Activated CD4-positive, alpha-beta memory T cell treated with anti-CD3 and anti-CD28 coated beads, Interleukin-2, amount 10 ng/mL, durations not matched to agents 7 days and 5 days (primary cell): Measurements from ENCODE around the gene BANP. TPM values are rescaled to one million over a fixed set of nuclear protein-coding genes. Genes with fewer than 3 reads are reported as not detected.
"Not testable (repeated sequence)": the region's sequence is repeated elsewhere in the genome, so short reads cannot be mapped to it uniquely, and the experiment has no call there.

ENCODE experiments used
- CTCF ChIA-PET: fragments of 350-600 bp; sonication (Branson Sonifier 250); formaldehyde crosslinking; loops from one replicate; lab custom pipeline; 2021; ENCODE audit warnings: antibody characterized with exemption, inconsistent platforms; lab: Charles Lee
- POLR2A ChIA-PET: fragments of 350-600 bp; sonication (Branson Sonifier 250); formaldehyde crosslinking; loops from one replicate; lab custom pipeline; 2021; ENCODE audit warnings: antibody characterized with exemption; lab: Charles Lee
- DNase-seq: peaks from one replicate; pipeline ENCODE4 v3.0.0-alpha.2; 2020
- H3K27ac Mint-ChIP-seq: one replicate; pipeline ENCODE4 v1.8.0; 2021; ENCODE audit warnings: mild to moderate bottlenecking, mixed read lengths
- H3K27me3 Mint-ChIP-seq: one replicate; pipeline ENCODE4 v1.8.0; 2021; ENCODE audit warnings: mixed read lengths
- H3K36me3 Mint-ChIP-seq: one replicate; pipeline ENCODE4 v1.8.0; 2021; ENCODE audit warnings: low read depth, mixed read lengths
- H3K4me1 Mint-ChIP-seq: one replicate; pipeline ENCODE4 v1.8.0; 2021; ENCODE audit warnings: mixed read lengths
- H3K4me3 Mint-ChIP-seq: one replicate; pipeline ENCODE4 v1.8.0; 2021; ENCODE audit warnings: mild to moderate bottlenecking, mixed read lengths
- H3K9me3 Mint-ChIP-seq: one replicate; pipeline ENCODE4 v1.8.0; 2021; ENCODE audit warnings: mixed read lengths
- total RNA-seq, 2 experiments: library from RNA; stranded (reverse); gene quantifications; one replicate each; pipeline ENCODE4 v1.2.3, GENCODE V29; 2021

BANP gene
- total RNA-seq, 2 experiments from 2014 or later: 33.6 to 38.9 TPM

DNA sequence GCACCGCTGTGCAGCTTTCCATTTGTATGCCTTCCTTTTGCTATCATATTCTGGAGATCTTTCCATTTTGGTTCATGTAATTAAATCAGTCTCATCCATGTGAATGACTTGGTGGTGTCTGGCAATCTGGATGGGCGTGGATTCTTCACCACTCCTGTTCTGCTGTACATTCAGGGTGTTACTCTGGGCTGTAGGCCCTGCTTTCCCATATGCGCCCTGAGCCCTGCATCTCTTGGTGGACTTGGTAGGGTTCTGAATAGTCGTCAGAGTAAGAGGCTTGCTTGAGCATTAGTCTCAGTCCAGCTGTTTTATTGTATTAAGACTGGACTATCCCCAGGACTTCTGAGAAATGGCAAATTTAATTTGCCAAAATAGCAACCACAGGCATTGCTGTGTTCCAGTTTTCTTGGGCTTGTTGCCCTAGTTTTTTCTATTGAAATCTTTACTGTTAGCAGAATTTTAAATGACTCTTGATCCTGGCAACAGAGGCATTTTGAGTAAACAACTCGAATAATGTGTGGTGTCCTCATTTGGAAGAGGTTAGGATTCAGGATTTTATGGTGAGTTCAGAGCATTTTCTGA lies 14.9 kb downstream of the BANP start:
- ChIA-PET POLR2A (interaction anchor here (0.8 to 1.6 kb wide), 3 partner anchors 10 to 15 kb away, joined by 4 read pairs; partner anchors contain the start of gene BANP), CTCF (no interaction called here)
- peaks cover 7% of the 10 kb centered on the region for H3K36me3 Mint-ChIP-seq
- H3K9me3 Mint-ChIP-seq: peaks cover 4% of the 10 kb centered on the region
- no peak overlapping the region for H3K27ac Mint-ChIP-seq
- DNase-seq: no peak
- H3K4me3 Mint-ChIP-seq: no peak overlapping the region
- peaks cover 47% of the 10 kb centered on the region for H3K4me1 Mint-ChIP-seq
- H3K27me3 Mint-ChIP-seq: no peaks in the 10 kb centered on the region

GRCh38 chr16:87966685-87967185 lies 15.5 kb downstream of the BANP start:
- no peaks in the 10 kb centered on the region for H3K27me3 Mint-ChIP-seq
- ChIA-PET POLR2A (interaction anchor here (0.8 to 1.6 kb wide), 2 partner anchors 11 to 16 kb away, joined by 4 read pairs; partner anchors contain the start of gene BANP), CTCF (interaction anchor here (1.1 kb wide), 1 partner anchor 10 kb away, joined by 4 read pairs; no protein-coding TSS in a partner anchor)
- no peak for DNase-seq
- peaks cover 44% of the 10 kb centered on the region for H3K4me1 Mint-ChIP-seq
- peaks cover 9% of the 10 kb centered on the region for H3K9me3 Mint-ChIP-seq
- H3K27ac Mint-ChIP-seq: no peak overlapping the region
- no peak overlapping the region for H3K4me3 Mint-ChIP-seq
- peaks cover 12% of the 10 kb centered on the region for H3K36me3 Mint-ChIP-seq

- ChIA-PET CTCF (interaction anchor here (0.7 to 1.1 kb wide), 3 partner anchors 12 to 1403 kb away, joined by 3 read pairs; no protein-coding TSS in a partner anchor), POLR2A (interaction anchor here (1.7 kb wide), 1 partner anchor 17 kb away, joined by 4 read pairs; the partner anchor contains the start of gene BANP)
- Mint-ChIP-seq H3K27ac (no peak overlapping the region), H3K9me3 (peaks cover 23% of the 10 kb centered on the region), H3K36me3 (peaks cover 27% of the 10 kb centered on the region), H3K27me3 (no peaks in the 10 kb centered on the region), H3K4me1 (peaks cover 33% of the 10 kb centered on the region), H3K4me3 (no peak overlapping the region)
- no peak for DNase-seq
These were observed 17.3 kb downstream of the BANP start for GRCh38 chr16:87968541-87968940.

GRCh38 chr16:87970186-87970585 lies 19.0 kb downstream of the BANP start:
- no peak for DNase-seq
- Mint-ChIP-seq H3K27me3 (no peaks in the 10 kb centered on the region), H3K4me3 (no peak overlapping the region), H3K27ac (no peak overlapping the region), H3K36me3 (peaks cover 34% of the 10 kb centered on the region), H3K4me1 (peaks cover 24% of the 10 kb centered on the region), H3K9me3 (peaks cover 23% of the 10 kb centered on the region)
- ChIA-PET CTCF (no interaction called here), POLR2A (no interaction called here)

GRCh38 chr16:87971933-87972332 lies 20.7 kb downstream of the BANP start:
- ChIA-PET CTCF (no interaction called here), POLR2A (interaction anchor here (0.8 to 1.2 kb wide), 2 partner anchors 9 to 16 kb away, joined by 3 to 4 read pairs; no protein-coding TSS in a partner anchor)
- Mint-ChIP-seq H3K36me3 (peaks cover 43% of the 10 kb centered on the region), H3K27ac (no peak overlapping the region), H3K4me3 (no peak overlapping the region), H3K9me3 (peaks cover 23% of the 10 kb centered on the region), H3K4me1 (peaks cover 12% of the 10 kb centered on the region), H3K27me3 (no peaks in the 10 kb centered on the region)
- DNase-seq: no peak

GRCh38 chr16:87973717-87974116 lies 22.5 kb downstream of the BANP start:
- H3K4me1 Mint-ChIP-seq: peaks cover 14% of the 10 kb centered on the region
- H3K27me3 Mint-ChIP-seq: no peaks in the 10 kb centered on the region
- CTCF ChIA-PET: interaction anchor here (0.9 kb wide), 1 partner anchor 58 kb away, joined by 3 read pairs; no protein-coding TSS in a partner anchor
- POLR2A ChIA-PET: no interaction called here
- no peak overlapping the region for H3K27ac Mint-ChIP-seq
- H3K9me3 Mint-ChIP-seq: peaks cover 23% of the 10 kb centered on the region
- no peak overlapping the region for H3K4me3 Mint-ChIP-seq
- peaks cover 44% of the 10 kb centered on the region for H3K36me3 Mint-ChIP-seq
- no peak for DNase-seq

- CTCF ChIA-PET: interaction anchor here (0.9 kb wide), 1 partner anchor 57 kb away, joined by 3 read pairs; no protein-coding TSS in a partner anchor
- peaks cover 23% of the 10 kb centered on the region for H3K9me3 Mint-ChIP-seq
- no peak overlapping the region for H3K4me3 Mint-ChIP-seq
- peaks cover 47% of the 10 kb centered on the region for H3K36me3 Mint-ChIP-seq
- no peak for DNase-seq
- H3K27me3 Mint-ChIP-seq: no peaks in the 10 kb centered on the region
- H3K27ac Mint-ChIP-seq: peak overlapping the region; percentile 44
- POLR2A ChIA-PET: no interaction called here
- peaks cover 17% of the 10 kb centered on the region for H3K4me1 Mint-ChIP-seq
These were observed 22.9 kb downstream of the BANP start for GRCh38 chr16:87974178-87974577.

GRCh38 chr16:87976665-87977064 lies 25.4 kb downstream of the BANP start:
- Mint-ChIP-seq H3K4me3 (no peak overlapping the region), H3K36me3 (peaks cover 54% of the 10 kb centered on the region), H3K27ac (no peak overlapping the region), H3K4me1 (peaks cover 25% of the 10 kb centered on the region), H3K9me3 (peaks cover 14% of the 10 kb centered on the region), H3K27me3 (no peaks in the 10 kb centered on the region)
- ChIA-PET POLR2A (no interaction called here), CTCF (no interaction called here)
- no peak for DNase-seq

DNA sequence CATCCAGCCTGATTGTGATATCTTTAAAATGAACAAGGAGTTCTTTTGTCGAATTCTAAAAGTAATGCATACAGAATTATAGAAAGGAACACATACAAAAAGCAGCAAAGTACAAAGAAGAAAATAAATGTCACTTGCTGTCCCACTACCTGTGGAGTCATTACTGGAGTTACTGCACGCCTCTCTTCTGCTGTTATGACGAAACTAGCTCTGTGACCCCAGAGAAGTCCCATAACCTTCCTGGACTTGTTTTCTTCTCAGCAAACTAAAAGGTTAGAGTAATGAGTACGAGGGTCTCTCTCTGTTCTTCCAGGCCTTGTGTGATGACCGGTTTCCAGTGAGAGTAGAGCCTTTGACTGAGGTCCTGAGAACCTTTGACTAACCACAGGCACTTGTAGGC lies 26.9 kb downstream of the BANP start:
- Mint-ChIP-seq H3K9me3 (no peaks in the 10 kb centered on the region), H3K4me1 (peaks cover 37% of the 10 kb centered on the region), H3K27me3 (no peaks in the 10 kb centered on the region), H3K36me3 (peaks cover 53% of the 10 kb centered on the region), H3K4me3 (no peak overlapping the region), H3K27ac (no peak overlapping the region)
- POLR2A ChIA-PET: interaction anchor here (1.0 kb wide), 1 partner anchor 22 kb away, joined by 3 read pairs; no protein-coding TSS in a partner anchor
- DNase-seq: no peak
- CTCF ChIA-PET: no interaction called here

DNA sequence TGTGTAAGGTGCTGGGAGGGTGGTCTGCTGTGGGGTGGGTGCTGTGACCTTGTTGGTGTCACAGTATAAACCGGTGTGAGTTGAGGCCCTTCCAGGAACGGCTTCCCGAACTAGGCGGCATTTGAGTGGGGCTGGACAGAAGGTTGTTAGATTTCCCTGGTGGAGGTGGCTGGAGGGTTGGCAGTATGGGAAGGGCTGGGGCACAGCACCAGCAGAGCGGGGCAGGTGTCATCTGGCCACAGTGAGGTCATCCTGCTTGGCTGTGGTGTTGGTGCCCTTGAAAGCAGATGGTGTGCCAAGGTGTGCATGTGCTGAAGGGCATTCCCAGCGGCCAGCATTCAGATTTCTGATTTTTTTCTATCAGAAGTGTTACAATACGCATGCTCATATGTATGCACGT lies 28.1 kb downstream of the BANP start:
- POLR2A ChIA-PET: no interaction called here
- CTCF ChIA-PET: no interaction called here
- DNase-seq: no peak
- Mint-ChIP-seq H3K27me3 (no peaks in the 10 kb centered on the region), H3K4me1 (peaks cover 42% of the 10 kb centered on the region), H3K9me3 (no peaks in the 10 kb centered on the region), H3K4me3 (no peak overlapping the region), H3K36me3 (peaks cover 56% of the 10 kb centered on the region), H3K27ac (no peak overlapping the region)

- H3K4me3 Mint-ChIP-seq, POLR2A ChIA-PET, H3K9me3 Mint-ChIP-seq, DNase-seq, H3K27me3 Mint-ChIP-seq, CTCF ChIA-PET: not testable (repeated sequence)
- Mint-ChIP-seq H3K27ac (peak overlapping the region; percentile 3), H3K36me3 (peaks cover 58% of the 10 kb centered on the region), H3K4me1 (peaks cover 45% of the 10 kb centered on the region)
These were observed 28.8 kb downstream of the BANP start for GRCh38 chr16:87979911-87980630.

DNA sequence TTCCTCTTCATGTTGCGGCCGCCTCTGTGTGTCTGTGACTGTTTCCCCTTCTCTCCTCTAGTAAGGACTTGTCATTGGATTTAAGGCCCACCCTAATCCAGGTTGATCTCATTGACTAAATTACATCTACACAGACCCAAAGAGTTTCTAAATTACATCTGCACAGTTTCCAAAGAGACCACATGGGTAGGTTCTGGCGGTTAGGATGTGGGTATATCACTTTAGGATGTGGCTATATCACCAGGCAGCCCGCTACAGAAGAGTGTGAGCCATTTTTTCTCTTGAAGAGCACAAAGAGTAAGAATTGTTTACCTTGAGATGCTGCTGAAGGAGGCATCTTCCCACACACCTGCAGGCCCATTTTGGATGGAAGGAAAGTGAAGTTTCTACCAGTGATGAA lies 30.1 kb downstream of the BANP start:
- H3K4me3 Mint-ChIP-seq, POLR2A ChIA-PET, H3K9me3 Mint-ChIP-seq, DNase-seq, CTCF ChIA-PET, H3K27me3 Mint-ChIP-seq: not testable (repeated sequence)
- Mint-ChIP-seq H3K4me1 (peaks cover 45% of the 10 kb centered on the region), H3K36me3 (peaks cover 59% of the 10 kb centered on the region), H3K27ac (peak overlapping the region; percentile 55)

- Mint-ChIP-seq H3K9me3 (no peaks in the 10 kb centered on the region), H3K27ac (no peak overlapping the region), H3K4me1 (peaks cover 44% of the 10 kb centered on the region), H3K27me3 (no peaks in the 10 kb centered on the region), H3K36me3 (peaks cover 54% of the 10 kb centered on the region), H3K4me3 (no peak overlapping the region)
- POLR2A ChIA-PET: no interaction called here
- CTCF ChIA-PET: no interaction called here
- no peak for DNase-seq
These were observed 31.4 kb downstream of the BANP start for GRCh38 chr16:87982581-87983041.
